ENCODE measurements around the gene KANSL1. TPM values are rescaled to one million over a fixed set of nuclear protein-coding genes. Genes with fewer than 3 reads are reported as not detected.
A peak's percentile ranks its signal among the peaks of the same experiment; 100 is the strongest.
"Not testable (repeated sequence)": the region's sequence is repeated elsewhere in the genome, so short reads cannot be mapped to it uniquely, and the experiment has no call there.

KANSL1 gene
- total and polyA plus RNA-seq, 9 of the 15 experiments (the other 6 are each of a cell fraction or from before 2014, with no cell fraction given), result 3.6 to 55.4 (median 31.8) TPM

GRCh38 chr17:46023783-46024388 lies 169.3 kb downstream of the KANSL1 start:
- H2AFZ ChIP-seq (ENCODE audit: low read depth, low read length), result no peak overlapping the region
- no TSS peak for BruUV-seq (replicated peaks)
- H3K4me1 ChIP-seq (replicated peaks in 1 of 2; ENCODE audit: control insufficient read depth in 2 of 2, insufficient read depth in 2 of 2, low read length in 2 of 2), result peaks cover 0 to 7% of the 10 kb centered on the region in 2 experiments; a peak in 3 of 5 replicates
- H3K36me3 ChIP-seq (ENCODE audit: control insufficient read depth, insufficient read depth, low read length), result peaks cover 19% of the 10 kb centered on the region; the same call in 2 of the 3 replicates
- H3K27ac ChIP-seq (ENCODE audit: extremely low read depth, low read depth, low read length), result no peak overlapping the region
- no peaks in the 10 kb centered on the region for H3K9me3 ChIP-seq (replicated peaks; ENCODE audit: control insufficient read depth, insufficient read depth, low read depth, low read length)
- no peaks in the 10 kb centered on the region for H3K27me3 ChIP-seq (ENCODE audit: control insufficient read depth in 2 of 2, insufficient read depth in 2 of 2, low read length in 2 of 2)
- H4K20me1 ChIP-seq (replicated peaks; ENCODE audit: control insufficient read depth, insufficient read depth, low read length), result no peaks in the 10 kb centered on the region
- no peak overlapping the region for H3K4me2 ChIP-seq (ENCODE audit: insufficient read depth, low read length)
- no peak for FAIRE-seq
- no peak overlapping the region for H3K4me3 ChIP-seq
- in situ Hi-C loops (cut with MboI), result no loop called here
- H3K9me1 ChIP-seq (ENCODE audit: control insufficient read depth, insufficient read depth, low read length), result no peaks in the 10 kb centered on the region
- TF ChIP-seq TEAD4 (IDR thresholded peaks at IDR 0.05; ENCODE audit: low read length) (no peak), TEAD4 (CRISPR knock-in tag; IDR thresholded peaks at IDR 0.05; ENCODE audit: borderline replicate concordance) (no peak), SRSF7 (optimal IDR thresholded peaks at IDR 0.05; ENCODE audit: low read depth, low read length) (no peak), ZBTB33 (CRISPR knock-in tag; IDR thresholded peaks at IDR 0.05) (peak; percentile 30; the same call in 1 of the 2 replicates), ZBTB1 (CRISPR knock-in tag; IDR thresholded peaks at IDR 0.05; ENCODE audit: borderline replicate concordance, low read depth) (no peak), SAP30 (IDR thresholded peaks at IDR 0.05; ENCODE audit: borderline replicate concordance, insufficient read depth, low read depth, low read length, poor library complexity, severe bottlenecking) (no peak), HNRNPH1 (optimal IDR thresholded peaks at IDR 0.05; ENCODE audit: low read depth, low read length) (no peak), GTF2F1 (IDR thresholded peaks at IDR 0.05; ENCODE audit: low read depth, low read length) (no peak)
- WGBS (ENCODE audit: insufficient coverage, low coverage, missing lambda C conversion rate), result 85% methylated on average over 9 of the region's 24 CpGs
- peak overlapping the region in 1 of 2 experiments; percentile 68; a peak in 1 of 4 replicates for H3K9ac ChIP-seq (ENCODE audit: insufficient read depth in 1 of 2, low read depth in 2 of 2, low read length in 2 of 2)
- ChIA-PET CTCF (ENCODE audit: low intra/inter-chr PET ratio) (no interaction called here), POLR2A (no interaction called here)
- intact Hi-C loops (cut with micrococcal nuclease), result no loop called here
- no peak for DNase-seq (ENCODE audit: extremely low read depth in 1 of 4, low spot score in 3 of 4)
- ATAC-seq, result no peak
- H3K79me2 ChIP-seq (ENCODE audit: control insufficient read depth, insufficient read depth, low read length), result no peaks in the 10 kb centered on the region

DNA sequence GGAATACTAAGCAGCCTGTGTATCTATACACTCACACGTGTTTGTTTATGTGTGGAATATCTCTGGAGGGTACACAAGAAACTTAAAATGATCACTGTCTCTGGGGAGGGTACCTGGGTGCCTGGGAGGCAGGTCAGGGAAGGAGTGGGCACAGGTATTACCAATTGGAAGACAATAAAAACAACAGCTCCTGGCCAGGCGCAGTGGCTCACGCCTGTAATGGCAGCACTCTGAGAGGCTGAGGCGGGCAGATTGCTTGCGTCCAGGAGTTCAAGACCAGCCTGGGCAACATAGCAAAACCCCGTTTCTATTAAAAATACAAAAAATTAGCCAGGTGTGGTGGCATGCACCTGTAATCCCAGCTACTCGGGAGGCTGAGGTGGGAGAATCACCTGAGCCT lies 169.9 kb downstream of the KANSL1 start:
- POLR2A ChIA-PET, result interaction anchor here (0.5 kb wide), 1 partner anchor 31 kb away, joined by 3 read pairs; no protein-coding TSS in a partner anchor

More for the DNA sequence above, 169.9 kb downstream of the KANSL1 start:
- FAIRE-seq; H3K27me3 ChIP-seq (ENCODE audit: control insufficient read depth in 2 of 2, insufficient read depth in 2 of 2, low read length in 2 of 2); ATAC-seq; CTCF ChIA-PET (ENCODE audit: low intra/inter-chr PET ratio); intact Hi-C loops (cut with micrococcal nuclease); DNase-seq (ENCODE audit: extremely low read depth in 1 of 4, low spot score in 3 of 4); H3K9me1 ChIP-seq (ENCODE audit: control insufficient read depth, insufficient read depth, low read length); H2AFZ ChIP-seq (ENCODE audit: low read depth, low read length); BruUV-seq (replicated peaks); H3K4me1 ChIP-seq (replicated peaks in 1 of 2; ENCODE audit: control insufficient read depth in 2 of 2, insufficient read depth in 2 of 2, low read length in 2 of 2); H3K4me2 ChIP-seq (ENCODE audit: insufficient read depth, low read length); H4K20me1 ChIP-seq (replicated peaks; ENCODE audit: control insufficient read depth, insufficient read depth, low read length); H3K27ac ChIP-seq (ENCODE audit: extremely low read depth, low read depth, low read length); in situ Hi-C loops (cut with MboI); H3K9ac ChIP-seq (ENCODE audit: insufficient read depth in 1 of 2, low read depth in 2 of 2, low read length in 2 of 2); H3K4me3 ChIP-seq; H3K79me2 ChIP-seq (ENCODE audit: control insufficient read depth, insufficient read depth, low read length); H3K9me3 ChIP-seq (replicated peaks; ENCODE audit: control insufficient read depth, insufficient read depth, low read depth, low read length): not testable (repeated sequence)
- peaks cover 14% of the 10 kb centered on the region; the same call in 2 of the 3 replicates for H3K36me3 ChIP-seq (ENCODE audit: control insufficient read depth, insufficient read depth, low read length)
- 74% methylated on average over 7 of the region's 7 CpGs for WGBS (ENCODE audit: insufficient coverage, low coverage, missing lambda C conversion rate)

Data from K562 (cell line).